Liver (tissue), 9 donors: ENCODE results near the gene PNPLA3. TPM values are rescaled to one million over a fixed set of nuclear protein-coding genes. Genes with fewer than 3 reads are reported as not detected.

Experiments used
- DNase-seq: peaks from one replicate; pipeline ENCODE4 v3.0.0-alpha.2; 2017; ENCODE audit warnings: low spot score
- H3K27ac ChIP-seq, 2 donors: one replicate each; pipeline ENCODE4 v1.7.0; 2013; ENCODE audit warnings: inconsistent platforms in 2 of 2, low read length in 2 of 2, control low read depth in 1 of 2, low read depth in 1 of 2, mild to moderate bottlenecking in 1 of 2
- H3K27me3 ChIP-seq, 4 donors: one replicate each; pipeline versions ENCODE4 v1.6.1 to v1.7.0; 2013; ENCODE audit warnings: low read length in 3 of 4, inconsistent platforms in 1 of 4, mild to moderate bottlenecking in 1 of 4, moderate library complexity in 1 of 4; ENCODE audit not compliant: control insufficient read depth in 4 of 4, insufficient read depth in 4 of 4
- H3K36me3 ChIP-seq, 4 donors: one replicate each; pipeline versions ENCODE4 v1.6.1 to v1.7.0; 2013; ENCODE audit warnings: low read length in 3 of 4, mild to moderate bottlenecking in 3 of 4, low read depth in 1 of 4, moderate library complexity in 1 of 4; ENCODE audit not compliant: control insufficient read depth in 4 of 4, insufficient read depth in 3 of 4
- H3K4me1 ChIP-seq, 4 donors: one replicate each; pipeline versions ENCODE4 v1.6.1 to v1.7.0; 2013; ENCODE audit warnings: low read length in 3 of 4, mild to moderate bottlenecking in 3 of 4, moderate library complexity in 1 of 4; ENCODE audit not compliant: control insufficient read depth in 4 of 4, insufficient read depth in 4 of 4
- H3K4me3 ChIP-seq, 3 donors: one replicate each; pipeline versions ENCODE4 v1.6.1 to v1.7.0; 2013; ENCODE audit warnings: low read length in 3 of 3, control low read depth in 1 of 3, low read depth in 1 of 3, mild to moderate bottlenecking in 1 of 3
- H3K9ac ChIP-seq, 2 donors: one replicate each; pipeline ENCODE4 v1.7.0; 2013; ENCODE audit warnings: low read length in 2 of 2, mild to moderate bottlenecking in 2 of 2, moderate library complexity in 2 of 2, control low read depth in 1 of 2, low read depth in 1 of 2
- H3K9me3 ChIP-seq, 4 donors: one replicate each; pipeline versions ENCODE4 v1.6.1 to v1.7.0; 2013; ENCODE audit warnings: low read length in 3 of 4; ENCODE audit not compliant: control insufficient read depth in 4 of 4
- EGR1 ChIP-seq, 2 donors: IDR thresholded peaks; 2 replicates each; pipeline ENCODE4 v1.6.1; 2016 to 2018; ENCODE audit warnings: antibody characterized with exemption in 2 of 2, low read depth in 2 of 2
- FOXA1 ChIP-seq: IDR thresholded peaks from 2 replicates; pipeline ENCODE4 v1.6.1; 2016; ENCODE audit warnings: antibody characterized with exemption
- FOXA2 ChIP-seq: IDR thresholded peaks from 2 replicates; pipeline ENCODE4 v1.6.1; 2016; ENCODE audit warnings: antibody characterized with exemption
- HNF4G ChIP-seq: IDR thresholded peaks from 2 replicates; pipeline ENCODE4 v1.6.1; 2016; ENCODE audit warnings: antibody characterized with exemption
- REST ChIP-seq: IDR thresholded peaks from 2 replicates; pipeline ENCODE4 v1.6.1; 2016; ENCODE audit warnings: antibody characterized with exemption, mild to moderate bottlenecking
- RXRA ChIP-seq, 2 donors: IDR thresholded peaks; 2 replicates each; pipeline ENCODE4 v1.6.1; 2017 to 2018; ENCODE audit warnings: antibody characterized with exemption in 2 of 2, mild to moderate bottlenecking in 1 of 2
- SP1 ChIP-seq: IDR thresholded peaks from 2 replicates; pipeline ENCODE4 v1.6.1; 2018; ENCODE audit warnings: antibody characterized with exemption, mild to moderate bottlenecking
- TAF1 ChIP-seq: conservative IDR thresholded peaks from 2 replicates; pipeline ENCODE4 v1.6.1; 2016; ENCODE audit warnings: antibody characterized with exemption, mild to moderate bottlenecking
- YY1 ChIP-seq: IDR thresholded peaks from 2 replicates; pipeline ENCODE4 v1.6.1; 2016; ENCODE audit warnings: antibody characterized with exemption, mild to moderate bottlenecking
- WGBS: extraction: QIAGEN DNeasy Blood & Tissue Kit; methylation state at CpG from one replicate; pipeline ENCODE4 v1.1.7; 2013; 5-methylcytosine and 5-hydroxymethylcytosine counted together
- polyA plus RNA-seq, 2 donors: library from polyadenylated mRNA; stranded (reverse) in 1 of 2; unstranded in 1 of 2; fragments of 200-250 nt in 1 of 2; fragments of >200 nt in 1 of 2; fragmentation: Nextera tagmentation in 1 of 2; extraction: Ambion mirVana in 1 of 2; gene quantifications; one replicate each; pipeline versions ENCODE4 v1.2.1 to v1.2.3, GENCODE V29; 2013 to 2015
- total RNA-seq, 2 donors: library from RNA; depleted of rRNA; stranded (reverse); fragments of >200 nt; gene quantifications; one replicate each; pipeline ENCODE4 v1.2.3, GENCODE V29; 2014
- TF ChIP-seq, protein P1 (sequence below): IDR thresholded peaks from 2 replicates; pipeline ENCODE4 v1.6.1; 2016; ENCODE audit warnings: antibody characterized with exemption
- TF ChIP-seq, protein P2 (sequence below): fragments of 150-350 bp; IDR thresholded peaks from 2 replicates; pipeline ENCODE4 v1.5.1; 2017; ENCODE audit warnings: improper control_type of control experiment, low read depth, low read length; ENCODE audit not compliant: missing input control
- donor health status: healthy.
- donor health status: healthy.
- donor health status: healthy.
- donor health status: healthy.
- donor health status: healthy.

Gene PNPLA3
- total and polyA plus RNA-seq, 4 donors = 15.9 to 59.1 (median 24.8) TPM

GRCh38 chr22:43971112-43971511, 47.5 kb downstream of the PNPLA3 start:
- Histone ChIP-seq H3K4me3 (no peak overlapping the region), H3K9ac (no peak overlapping the region), H3K36me3 (peaks cover 23 to 71% (median 58%) of the 10 kb centered on the region in 4 donors), H3K9me3 (no peaks in the 10 kb centered on the region), H3K27me3 (no peaks in the 10 kb centered on the region), H3K27ac (no peak overlapping the region), H3K4me1 (peaks cover 0 to 3% (median 0%) of the 10 kb centered on the region in 4 donors)
- TF ChIP-seq, protein P1, sequence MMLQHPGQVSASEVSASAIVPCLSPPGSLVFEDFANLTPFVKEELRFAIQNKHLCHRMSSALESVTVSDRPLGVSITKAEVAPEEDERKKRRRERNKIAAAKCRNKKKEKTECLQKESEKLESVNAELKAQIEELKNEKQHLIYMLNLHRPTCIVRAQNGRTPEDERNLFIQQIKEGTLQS = no peak
- no peak for TF ChIP-seq REST
- no peak for TF ChIP-seq FOXA1
- TF ChIP-seq SP1 = no peak
- TF ChIP-seq, protein P2, sequence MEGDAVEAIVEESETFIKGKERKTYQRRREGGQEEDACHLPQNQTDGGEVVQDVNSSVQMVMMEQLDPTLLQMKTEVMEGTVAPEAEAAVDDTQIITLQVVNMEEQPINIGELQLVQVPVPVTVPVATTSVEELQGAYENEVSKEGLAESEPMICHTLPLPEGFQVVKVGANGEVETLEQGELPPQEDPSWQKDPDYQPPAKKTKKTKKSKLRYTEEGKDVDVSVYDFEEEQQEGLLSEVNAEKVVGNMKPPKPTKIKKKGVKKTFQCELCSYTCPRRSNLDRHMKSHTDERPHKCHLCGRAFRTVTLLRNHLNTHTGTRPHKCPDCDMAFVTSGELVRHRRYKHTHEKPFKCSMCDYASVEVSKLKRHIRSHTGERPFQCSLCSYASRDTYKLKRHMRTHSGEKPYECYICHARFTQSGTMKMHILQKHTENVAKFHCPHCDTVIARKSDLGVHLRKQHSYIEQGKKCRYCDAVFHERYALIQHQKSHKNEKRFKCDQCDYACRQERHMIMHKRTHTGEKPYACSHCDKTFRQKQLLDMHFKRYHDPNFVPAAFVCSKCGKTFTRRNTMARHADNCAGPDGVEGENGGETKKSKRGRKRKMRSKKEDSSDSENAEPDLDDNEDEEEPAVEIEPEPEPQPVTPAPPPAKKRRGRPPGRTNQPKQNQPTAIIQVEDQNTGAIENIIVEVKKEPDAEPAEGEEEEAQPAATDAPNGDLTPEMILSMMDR = no peak
- no peak for TF ChIP-seq YY1
- TF ChIP-seq RXRA (IDR thresholded peaks at IDR 0.05) = no peak
- DNase-seq = no peak
- WGBS = 86% methylated on average over 8 of the region's 8 CpGs

GRCh38 chr22:43972931-43973462, 49.4 kb downstream of the PNPLA3 start:
- 96% methylated on average over 10 of the region's 10 CpGs for WGBS
- H3K9me3 ChIP-seq = no peaks in the 10 kb centered on the region
- H3K4me1 ChIP-seq = peaks cover 0 to 3% (median 0%) of the 10 kb centered on the region in 4 donors
- H3K27ac ChIP-seq = no peak overlapping the region
- no peak overlapping the region for H3K4me3 ChIP-seq
- no peak for DNase-seq
- TF ChIP-seq YY1 (no peak), RXRA (IDR thresholded peaks at IDR 0.05) (no peak), EGR1 (IDR thresholded peaks at IDR 0.05; ENCODE audit: low read depth in 2 of 2) (no peak), TAF1 (no peak), FOXA1 (no peak), FOXA2 (no peak)
- peaks cover 20 to 79% (median 66%) of the 10 kb centered on the region in 4 donors for H3K36me3 ChIP-seq
- H3K27me3 ChIP-seq = no peaks in the 10 kb centered on the region
- no peak overlapping the region for H3K9ac ChIP-seq

GRCh38 chr22:43974028-43974545, 50.5 kb downstream of the PNPLA3 start:
- no peak overlapping the region for H3K4me3 ChIP-seq
- H3K27me3 ChIP-seq = no peaks in the 10 kb centered on the region
- H3K4me1 ChIP-seq = peaks cover 0 to 3% (median 0%) of the 10 kb centered on the region in 4 donors
- H3K9me3 ChIP-seq = no peaks in the 10 kb centered on the region
- DNase-seq = no peak
- H3K27ac ChIP-seq = no peak overlapping the region
- no peak overlapping the region for H3K9ac ChIP-seq
- H3K36me3 ChIP-seq = peaks cover 24 to 78% (median 62%) of the 10 kb centered on the region in 4 donors
- TF ChIP-seq RXRA (IDR thresholded peaks at IDR 0.05) = no peak
- TF ChIP-seq, protein P1 = no peak
- no peak for TF ChIP-seq HNF4G
- TF ChIP-seq, protein P2 = no peak
- WGBS = 95% methylated on average over 19 of the region's 19 CpGs
